GM12864 (cell line): ENCODE measurements around the gene PDP2.

ENCODE experiments used
- DNase-seq: peaks from one replicate; pipeline ENCODE4 v3.0.0-alpha.2; 2011; ENCODE audit warnings: low read depth
- H3K4me3 ChIP-seq: 2 replicates; pipeline ENCODE4 v1.5.1; 2011; ENCODE audit warnings: mild to moderate bottlenecking, low read depth, low read length, control low read depth
- CTCF ChIP-seq: IDR thresholded peaks from 2 replicates; pipeline ENCODE4 v1.5.1; 2011; ENCODE audit warnings: low read depth, mild to moderate bottlenecking, moderate library complexity, low read length, control low read depth, inconsistent platforms; ENCODE audit errors: missing control alignments

The PDP2 gene

DNA sequence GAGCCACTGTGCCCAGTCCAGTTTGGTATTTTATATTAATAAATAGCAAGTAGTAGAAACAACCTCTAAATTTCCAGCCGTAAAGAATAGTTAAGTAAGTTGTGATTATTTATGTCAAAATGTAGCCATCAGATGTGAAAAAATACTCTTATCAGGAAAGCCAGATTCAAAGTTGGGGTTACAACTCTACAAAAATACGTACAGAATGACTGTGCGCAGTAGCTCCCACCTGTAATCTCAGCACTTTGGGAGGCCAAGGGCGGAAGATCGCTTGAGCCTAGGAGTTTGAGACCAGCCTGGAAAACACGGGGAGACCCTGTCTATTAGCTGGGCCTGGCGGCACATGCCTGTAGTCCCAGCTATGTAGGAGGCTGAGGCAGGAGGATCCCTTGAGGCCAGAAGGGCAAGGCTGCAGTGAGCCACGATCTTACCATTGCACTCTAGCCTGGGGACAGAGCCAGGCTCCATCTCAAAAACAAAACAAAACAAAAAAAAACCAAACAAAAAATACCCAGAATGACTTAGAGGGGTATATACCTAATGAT, 1.7 kb downstream of the PDP2 start:
- TF ChIP-seq CTCF = no peak
- H3K4me3 ChIP-seq = no peak overlapping the region
- no peak for DNase-seq

GRCh38 chr16:66882702-66883101, 2.4 kb downstream of the PDP2 start:
- TF ChIP-seq CTCF = no peak
- H3K4me3 ChIP-seq = no peak overlapping the region
- no peak for DNase-seq

- no peak for DNase-seq
- no peak overlapping the region for H3K4me3 ChIP-seq
- TF ChIP-seq CTCF = no peak
Observed at GRCh38 chr16:66885491-66885890, 5.2 kb downstream of the PDP2 start.

DNA sequence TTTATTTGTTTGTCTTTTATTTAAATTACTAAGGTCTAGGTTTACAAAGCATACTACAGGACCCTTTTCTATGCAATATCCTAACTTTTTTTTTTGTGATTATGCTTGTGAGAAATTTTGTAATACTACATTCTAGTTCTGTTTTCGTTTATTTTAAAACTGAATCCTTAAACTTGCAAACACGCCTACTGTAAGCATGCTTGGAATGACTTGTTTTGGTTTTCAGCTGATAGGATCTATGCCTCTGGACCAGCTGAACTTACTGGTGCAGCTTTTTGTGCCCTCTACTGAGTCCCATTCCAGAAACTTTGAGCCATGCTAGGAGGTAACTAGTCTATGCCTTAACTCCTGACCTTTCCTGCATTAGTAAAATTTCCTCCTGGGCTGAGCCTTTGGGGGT, 6.0 kb downstream of the PDP2 start:
- H3K4me3 ChIP-seq = no peak overlapping the region
- TF ChIP-seq CTCF = no peak
- no peak for DNase-seq

DNA sequence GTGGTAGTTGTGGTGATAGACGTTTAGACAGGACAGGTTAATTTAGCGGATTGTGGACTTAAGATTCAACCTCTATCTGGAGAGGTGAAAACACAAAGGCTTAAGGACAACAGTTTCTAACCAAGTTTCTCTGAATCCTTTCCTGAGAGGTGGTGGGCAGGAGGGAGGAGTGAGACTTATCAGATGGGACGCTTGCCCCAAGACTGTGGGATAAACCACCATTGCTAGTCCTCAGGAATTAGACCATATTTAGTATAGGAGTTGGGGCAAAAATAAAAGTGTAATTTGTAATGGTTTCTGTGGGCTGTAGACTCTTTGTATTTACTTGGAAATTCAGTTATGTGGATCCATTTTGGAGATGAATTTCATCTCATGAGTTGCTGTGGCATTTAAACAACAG, 6.6 kb downstream of the PDP2 start:
- DNase-seq = no peak
- TF ChIP-seq CTCF = no peak
- H3K4me3 ChIP-seq = no peak overlapping the region

- DNase-seq = no peak
- TF ChIP-seq CTCF = no peak
- H3K4me3 ChIP-seq = no peak overlapping the region
Observed at GRCh38 chr16:66888647-66889615, 8.6 kb downstream of the PDP2 start.
